Measurements from ENCODE around the gene USP51. TPM values are rescaled to one million over a fixed set of nuclear protein-coding genes. Genes with fewer than 3 reads are reported as not detected.
A peak's percentile ranks its signal among the peaks of the same experiment; 100 is the strongest.
"Not testable (repeated sequence)": the region's sequence is repeated elsewhere in the genome, so short reads cannot be mapped to it uniquely, and the experiment has no call there.

USP51 gene
- 10 to 100 TPM in 2 of 5 donors, 1 to 10 TPM in 3; 6.6 to 10.7 (median 9.8) TPM for polyA plus RNA-seq (ENCODE audit: insufficient read depth in 1 of 5, insufficient read length in 5 of 5, low replicate concordance in 1 of 5)
- long read RNA-seq, donor 1: 0 reads
- long read RNA-seq, donor 2: 0 reads
- long read RNA-seq, donor 3: 0 reads
- long read RNA-seq, donor 4: 0 reads
- long read RNA-seq, donor 5: 0 reads
- long read RNA-seq, donor 6: 0 reads
- long read RNA-seq, donor 7, full-length matches to known transcripts: 2 of 2 reads
- long read RNA-seq, donor 7, partial matches to known transcripts: 0 of 2 reads
- long read RNA-seq, donor 7, other reads (novel, unspliced or antisense): 0 of 2 reads
- long read RNA-seq, donor 8: 0 reads

DNA sequence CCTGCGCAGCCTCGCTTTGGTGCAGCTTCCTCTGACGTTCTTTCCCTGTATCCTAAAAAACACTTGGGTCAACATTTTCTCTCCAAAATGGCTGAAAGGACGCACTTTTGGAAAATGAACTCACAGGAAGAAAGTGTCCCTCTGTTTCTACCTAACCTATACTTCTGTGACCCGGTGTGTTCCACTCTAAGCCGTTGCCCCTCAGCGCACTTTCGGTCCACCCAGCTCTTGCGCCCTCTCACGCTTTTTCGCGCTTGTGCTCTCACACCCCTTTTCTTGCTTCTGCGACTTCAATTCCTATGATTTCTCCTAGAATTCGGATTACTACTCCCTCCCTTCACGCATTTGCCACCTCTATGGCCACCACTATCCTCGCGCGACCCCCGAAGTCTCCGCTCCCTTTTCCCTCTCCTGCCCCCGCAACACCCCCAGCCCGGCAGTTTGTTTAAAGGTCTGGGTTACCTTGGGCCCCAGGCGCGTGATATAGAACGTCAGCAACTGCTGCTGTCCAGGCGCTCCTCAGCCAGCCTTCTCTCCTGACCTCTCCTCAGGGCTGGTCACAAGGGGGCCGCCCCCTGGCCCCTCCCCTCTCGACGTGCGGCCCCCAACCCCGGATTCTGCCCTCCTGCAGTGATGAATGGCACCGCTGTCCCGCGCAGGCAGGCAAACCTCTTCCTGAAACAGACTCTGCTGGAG, at the start of gene USP51:
USP51 (minus strand) TSS at position 535 of the 696 bp plus-strand sequence. CDS start 909 bp downstream, outside the sequence.
- peak; percentile 39 to 42 for DNase-seq

DNA sequence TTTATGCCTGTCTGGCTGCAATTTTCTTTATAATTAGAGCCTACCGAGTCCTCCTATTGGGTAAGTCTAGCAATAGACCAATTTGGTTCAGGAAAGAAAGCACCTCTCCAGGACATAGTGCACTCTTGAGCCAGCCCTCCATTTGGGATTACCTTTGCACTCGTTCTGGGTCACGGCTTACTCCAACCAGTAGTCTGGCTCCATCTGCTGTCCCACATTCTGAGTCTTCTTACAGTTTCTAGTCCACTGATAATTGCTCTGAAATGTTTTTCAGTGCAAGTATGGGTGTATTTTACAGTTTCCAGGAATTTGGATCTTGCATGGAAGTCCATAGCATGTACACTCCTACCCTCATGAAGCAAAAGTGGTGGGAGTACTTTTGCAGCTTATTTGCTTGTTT, 34.8 kb upstream of the USP51 start:
- DNase-seq: no peak

DNA sequence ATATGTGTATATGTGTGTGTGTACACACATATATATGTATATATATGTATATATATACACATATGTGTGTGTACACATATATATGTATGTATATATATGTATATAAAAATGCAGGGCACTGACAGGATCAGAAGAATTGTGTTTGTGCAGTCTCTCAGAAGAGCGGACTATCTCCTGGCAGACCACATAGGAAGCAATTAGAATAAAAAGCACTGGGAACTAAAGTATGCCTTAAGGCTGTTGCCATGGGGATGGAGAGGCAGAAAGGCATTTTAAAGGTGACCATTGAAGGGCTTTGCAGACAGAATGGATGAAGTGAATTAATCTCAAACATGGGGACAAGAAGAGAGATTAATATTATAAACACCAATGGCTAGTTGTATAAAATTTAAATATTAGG, 33.7 kb upstream of the USP51 start:
- DNase-seq: no peak

DNA sequence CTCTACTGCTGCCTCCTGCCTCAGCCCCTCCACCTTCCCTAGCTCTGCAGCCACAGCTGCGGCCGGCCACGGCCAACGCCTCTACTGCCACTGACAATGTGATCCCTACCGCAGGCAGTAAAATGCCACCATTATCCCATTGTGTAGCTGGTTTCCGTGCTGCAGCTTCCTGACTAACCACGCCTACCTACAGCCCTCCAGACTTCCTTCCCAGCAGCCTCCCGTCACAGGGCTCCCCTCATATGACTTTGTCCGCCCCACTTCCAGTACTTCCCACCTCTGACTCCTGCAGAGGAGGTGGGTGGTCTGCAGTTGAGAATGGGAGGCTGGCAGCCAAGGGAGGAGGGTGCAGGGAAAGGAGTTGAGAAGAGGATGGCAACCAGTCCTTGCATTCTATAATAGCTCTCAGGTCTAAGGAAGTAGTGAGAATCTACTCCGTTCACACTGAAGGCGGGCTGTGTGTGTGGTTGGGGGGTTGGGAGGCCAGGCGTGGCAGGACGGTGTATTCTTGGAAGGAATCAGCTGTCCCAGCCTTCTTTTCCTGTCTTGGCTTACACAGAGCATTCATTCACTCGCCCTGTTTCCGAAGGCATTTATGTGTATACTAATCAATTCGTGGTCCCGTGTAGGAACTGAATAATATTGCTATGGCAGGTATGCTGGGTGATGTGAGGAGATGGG, 33.1 kb upstream of the USP51 start:
- DNase-seq: peak in 1 of 2 donors; percentile 1

DNA sequence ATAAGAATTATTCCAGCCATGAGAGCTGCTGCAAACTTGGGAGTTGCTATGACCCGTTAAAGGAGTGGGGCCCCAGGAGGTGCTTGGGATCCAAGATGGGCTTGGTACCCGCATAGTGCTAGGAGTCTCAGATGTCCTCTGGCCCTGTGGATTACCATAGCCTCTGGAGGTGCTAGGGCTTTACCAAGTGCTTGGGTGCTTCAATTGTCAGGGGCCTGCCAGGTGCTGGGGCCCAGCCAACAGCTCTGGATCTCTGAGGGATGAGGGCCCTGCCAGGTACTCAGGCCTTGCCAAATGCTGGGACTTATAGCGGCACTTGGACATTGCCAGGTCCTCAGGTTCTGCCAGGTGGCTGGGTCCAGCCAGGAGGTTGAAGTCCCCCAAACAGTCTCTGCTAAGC, 32.0 kb upstream of the USP51 start:
- DNase-seq: no peak

DNA sequence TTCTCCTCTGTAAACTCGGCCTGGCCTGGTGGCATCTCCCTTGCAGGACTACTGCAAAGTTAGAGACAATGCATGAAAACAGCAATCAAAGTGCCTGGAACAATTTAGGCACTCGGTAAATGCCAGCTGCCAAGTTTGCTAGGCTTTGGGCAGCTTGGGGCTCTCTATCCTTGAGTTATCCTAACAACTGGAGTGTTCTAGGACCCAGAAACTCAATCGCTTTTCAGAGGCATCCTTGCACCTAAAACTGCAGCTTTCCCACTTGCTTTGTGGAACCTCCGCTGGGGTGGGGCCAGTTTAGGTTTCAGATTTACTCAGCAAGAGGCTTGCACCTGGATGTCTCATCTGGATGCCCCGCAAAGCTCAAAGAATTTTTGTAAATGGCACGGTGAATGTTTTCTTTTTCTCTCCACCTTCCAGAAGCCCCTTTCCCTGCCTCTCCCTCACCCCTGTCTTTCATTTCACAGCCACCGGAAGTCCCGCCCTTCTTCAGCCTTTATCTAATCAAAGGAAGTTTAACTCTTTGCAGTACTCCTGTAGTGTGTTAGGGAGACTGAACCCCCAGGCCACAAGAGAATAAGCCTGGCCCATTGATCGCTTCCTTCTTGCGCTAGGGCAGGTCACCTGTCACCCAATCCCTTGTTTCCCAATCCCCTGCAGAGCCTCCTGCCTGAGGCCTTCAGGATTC, 27.3 kb upstream of the USP51 start:
- not testable (repeated sequence) for DNase-seq

DNA sequence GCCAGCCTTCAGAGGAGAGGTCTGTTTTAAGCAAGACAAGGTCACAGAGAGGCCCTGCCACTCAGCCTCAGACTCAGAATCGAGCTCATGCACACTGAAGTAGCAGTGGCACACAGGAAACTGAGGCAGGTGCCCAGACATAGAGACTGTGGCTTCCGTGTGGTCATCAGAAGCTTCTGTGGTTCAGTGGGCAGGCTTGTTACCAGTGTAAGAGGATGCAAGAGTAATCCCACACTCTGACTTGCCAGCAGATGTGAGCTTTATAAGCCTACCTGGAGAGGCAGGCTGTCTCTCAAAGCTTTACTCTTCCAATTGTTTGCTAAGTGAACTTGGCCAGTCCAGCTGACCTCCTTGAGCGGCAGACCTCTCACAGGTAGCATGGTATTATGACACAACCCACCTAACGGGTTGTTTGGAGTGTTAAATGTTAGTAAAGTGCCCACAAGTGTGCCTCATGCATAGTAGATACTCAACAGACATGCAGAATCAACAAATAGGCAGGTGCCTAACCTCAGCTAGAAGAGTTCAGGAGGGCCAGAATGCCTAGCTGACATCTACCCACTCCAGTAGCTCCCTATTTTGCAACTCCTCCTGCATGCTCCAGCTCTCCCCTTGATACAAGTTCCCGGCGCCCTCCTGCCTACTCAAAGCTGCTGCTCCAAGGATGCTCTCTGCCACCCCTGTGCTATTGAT, 23.5 kb upstream of the USP51 start:
- not testable (repeated sequence) for DNase-seq

DNA sequence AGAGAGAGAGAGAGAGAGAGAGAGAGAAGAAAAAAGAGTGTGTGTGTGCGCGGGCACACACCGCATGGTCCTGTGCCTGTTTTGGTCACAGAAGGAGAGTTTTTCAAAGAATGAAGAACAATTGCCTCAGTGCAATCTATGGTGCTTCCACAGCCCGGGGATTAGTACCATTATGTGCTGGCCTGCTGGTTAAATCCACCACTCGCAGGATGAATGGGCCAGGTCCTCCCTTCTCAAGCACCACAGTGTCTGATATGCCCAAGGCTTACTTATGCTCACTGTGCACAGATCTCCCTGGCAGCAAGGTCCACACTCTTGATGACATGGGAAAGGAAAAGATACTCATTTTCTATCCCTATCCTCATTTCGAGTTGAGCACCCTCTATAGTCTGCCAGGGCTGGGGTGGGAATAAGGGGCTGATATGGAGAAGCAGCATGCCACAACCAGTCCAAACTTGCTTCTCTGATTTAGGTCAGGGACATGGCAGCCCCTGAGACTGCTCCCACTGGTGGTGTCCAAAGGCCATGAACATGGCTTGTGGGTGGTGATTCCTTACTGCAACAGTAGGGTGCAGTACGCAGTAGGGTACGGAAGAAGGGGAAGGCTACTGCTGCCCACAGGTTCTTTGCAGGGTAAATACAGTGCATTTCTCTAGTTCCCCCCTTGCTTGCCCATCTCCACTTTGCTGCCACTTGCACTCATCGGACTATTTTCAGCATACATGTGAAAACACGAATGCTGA, 18.9 kb upstream of the USP51 start:
- DNase-seq: not testable (repeated sequence)

DNA sequence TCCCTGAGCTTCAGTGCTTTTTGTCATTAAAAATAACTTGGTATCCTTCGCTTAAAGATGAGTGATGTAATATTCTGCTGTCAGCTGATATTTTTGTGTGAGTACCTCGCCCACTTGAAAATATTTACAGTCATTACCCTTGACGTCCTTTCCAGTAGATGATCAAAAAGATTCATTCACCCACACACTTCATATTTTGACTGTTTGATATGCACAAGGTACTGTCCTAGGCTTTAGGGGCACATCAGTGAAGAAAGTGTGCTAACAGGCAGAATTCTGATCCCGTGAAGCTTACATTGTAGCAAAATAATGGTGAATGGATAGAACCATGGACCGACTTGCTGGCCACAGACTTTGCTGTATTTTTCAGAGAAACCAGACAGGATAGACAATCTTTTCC, 18.1 kb upstream of the USP51 start:
- not testable (repeated sequence) for DNase-seq

DNA sequence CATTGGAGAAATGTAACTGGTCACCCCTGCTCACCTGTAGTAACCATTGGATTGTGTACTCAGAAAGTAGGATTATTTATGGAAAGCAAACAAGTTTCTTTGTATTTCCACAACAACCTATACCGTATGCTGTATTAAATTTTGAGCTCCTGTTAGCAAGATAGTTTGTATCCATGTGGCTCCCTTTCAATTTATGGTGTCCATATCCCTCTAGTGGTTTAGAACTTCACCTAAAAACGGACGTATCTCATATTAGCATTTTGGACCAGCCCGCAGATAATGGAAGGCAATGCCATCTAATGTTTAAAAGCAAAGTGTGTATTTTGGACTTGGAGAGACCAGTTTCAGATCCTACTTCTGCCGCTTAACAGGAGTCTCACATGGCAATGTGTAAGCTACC, 17.4 kb upstream of the USP51 start:
- not testable (repeated sequence) for DNase-seq

DNA sequence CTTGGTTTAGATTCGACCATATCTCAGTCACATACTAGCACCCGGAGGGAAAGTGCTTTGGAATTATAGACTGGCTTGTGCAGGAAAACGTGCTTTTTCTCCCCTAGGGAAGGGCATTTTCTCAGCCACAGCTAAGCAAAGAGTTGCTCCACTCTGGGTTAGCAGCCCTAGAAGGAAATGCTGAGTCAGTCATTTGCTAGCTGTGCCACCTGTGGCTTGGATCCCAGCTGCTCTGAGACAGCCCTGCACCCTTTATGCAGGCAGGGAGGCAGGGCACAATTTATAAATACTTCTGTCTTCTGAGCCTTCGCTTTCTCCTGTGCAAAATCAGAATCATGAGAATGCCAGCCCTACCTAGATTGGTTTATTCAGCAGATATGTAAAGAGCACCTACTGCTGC, 1.3 kb upstream of the USP51 start:
- DNase-seq: no peak

DNA sequence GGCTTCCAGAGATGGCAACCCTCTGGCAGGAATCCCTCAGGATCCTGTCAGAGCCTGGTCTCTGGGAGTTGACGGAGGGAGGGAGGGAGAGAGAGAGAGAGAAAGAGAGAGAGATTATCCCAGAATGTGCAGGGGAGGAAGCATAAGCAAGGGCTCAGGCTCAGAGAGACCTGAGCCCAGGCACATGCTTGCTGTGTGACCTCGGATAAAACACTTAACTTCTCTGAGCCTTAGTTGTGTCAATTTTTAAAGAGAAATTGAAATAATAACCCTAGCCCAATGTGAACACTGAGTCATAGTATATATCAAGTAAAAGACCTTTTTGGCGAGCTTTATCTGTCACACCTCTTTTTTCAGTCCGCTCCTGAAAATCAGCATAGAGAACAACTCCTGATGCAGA, 473 bp upstream of the USP51 start:
- no peak for DNase-seq

DNA sequence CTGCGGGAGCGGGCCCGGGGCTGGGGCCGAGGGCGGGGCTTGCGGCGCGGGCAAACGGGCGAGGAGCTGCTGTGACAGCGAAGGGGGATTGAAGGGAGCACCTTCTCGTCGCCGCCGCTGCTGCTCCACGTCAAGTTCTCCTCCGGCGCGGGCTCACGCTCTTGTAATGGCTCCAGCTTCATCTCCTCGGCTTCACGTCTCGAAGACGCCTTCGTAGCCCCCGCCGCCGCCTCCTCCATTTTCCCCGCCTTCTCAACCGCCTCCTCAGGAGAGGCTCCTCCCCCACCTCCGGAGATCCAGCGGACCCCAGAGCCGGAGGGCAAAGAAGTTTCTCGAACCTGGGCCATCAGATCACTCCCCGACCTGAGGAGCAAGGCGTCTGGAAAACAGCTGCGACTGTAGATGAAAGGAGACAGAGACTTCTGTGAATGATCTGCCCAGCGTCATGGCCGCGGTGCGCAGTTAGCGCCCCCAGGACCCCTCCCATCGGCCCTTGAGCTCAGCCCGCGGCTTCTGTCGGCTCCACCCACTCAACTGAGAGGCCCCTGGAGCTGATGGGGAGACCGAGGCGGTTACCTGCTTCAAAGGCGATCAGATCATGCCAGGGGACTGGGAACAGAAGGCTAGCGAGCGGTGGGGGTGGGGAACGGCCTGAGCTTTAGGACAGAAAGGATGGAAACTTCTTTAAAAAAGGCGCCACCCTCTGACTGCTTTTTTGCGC, 895 bp downstream of the USP51 start:
- peak; percentile 78 to 79 for DNase-seq

DNA sequence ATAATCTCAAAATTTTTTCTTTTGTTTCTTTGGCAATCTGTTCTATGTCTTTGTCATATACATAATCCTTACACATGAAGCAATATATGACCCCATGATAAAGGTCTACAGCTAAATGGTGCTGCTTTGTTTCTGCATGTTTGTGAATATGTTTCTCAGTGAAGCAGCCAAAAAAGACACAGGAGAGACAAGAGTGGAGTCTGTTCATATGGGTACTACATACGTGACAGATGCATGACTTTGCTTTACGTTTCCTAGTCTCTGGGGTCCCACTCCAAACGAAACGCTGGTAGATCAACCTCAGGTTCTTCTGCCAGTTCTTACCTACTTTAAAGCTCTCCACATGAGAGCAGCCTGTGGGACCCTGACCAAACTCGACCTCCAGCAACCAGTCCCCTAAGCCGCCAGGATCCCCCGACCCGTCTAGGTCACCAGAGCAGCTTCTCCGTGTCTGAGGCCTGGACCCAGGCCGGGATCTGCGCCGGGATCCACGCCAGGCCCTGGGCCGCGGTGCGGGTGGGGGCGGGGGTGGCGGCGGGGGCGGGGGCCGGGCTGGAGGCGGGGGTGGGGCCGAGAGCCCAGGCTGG, 1.5 kb downstream of the USP51 start:
- DNase-seq: no peak

DNA sequence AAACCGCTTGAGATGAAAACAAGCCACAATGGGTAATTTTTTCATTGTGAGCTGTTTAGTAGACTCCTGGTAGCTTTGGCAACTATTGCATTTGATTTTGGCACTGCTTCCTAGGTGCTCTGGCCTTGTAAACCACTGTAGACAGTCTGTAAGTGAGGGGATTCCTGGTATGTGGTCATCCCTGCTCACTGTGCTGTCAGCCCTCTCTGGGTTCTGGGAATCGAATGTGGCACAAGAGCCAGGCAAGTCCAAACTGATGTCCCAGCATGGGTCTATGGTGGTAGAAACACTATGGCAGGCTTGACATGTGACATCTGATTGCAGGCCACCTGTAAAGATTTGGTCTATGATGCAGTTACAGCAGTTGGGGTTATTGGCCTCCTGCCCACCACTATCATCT, 2.5 kb downstream of the USP51 start:
- no peak for DNase-seq

DNA sequence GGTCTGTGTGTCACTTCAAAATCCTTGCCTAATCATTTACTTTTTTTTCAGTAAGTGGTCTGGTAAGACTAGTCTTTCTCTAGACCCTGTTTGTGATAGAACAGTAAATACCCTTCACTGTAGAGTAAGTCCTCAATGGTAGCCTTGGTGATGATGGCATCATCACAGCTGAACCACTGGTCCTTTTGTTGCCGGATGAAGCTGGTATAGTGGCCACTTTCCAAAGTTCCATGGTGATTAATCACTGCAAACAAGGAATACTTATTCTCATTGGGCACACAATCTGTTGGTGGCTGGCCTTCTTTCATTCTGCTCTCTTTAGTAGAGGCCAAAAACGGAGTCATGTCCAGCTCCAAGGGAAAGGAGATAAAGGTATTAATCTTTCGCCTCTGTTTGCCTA, 2.9 kb downstream of the USP51 start:
- no peak for DNase-seq

DNA sequence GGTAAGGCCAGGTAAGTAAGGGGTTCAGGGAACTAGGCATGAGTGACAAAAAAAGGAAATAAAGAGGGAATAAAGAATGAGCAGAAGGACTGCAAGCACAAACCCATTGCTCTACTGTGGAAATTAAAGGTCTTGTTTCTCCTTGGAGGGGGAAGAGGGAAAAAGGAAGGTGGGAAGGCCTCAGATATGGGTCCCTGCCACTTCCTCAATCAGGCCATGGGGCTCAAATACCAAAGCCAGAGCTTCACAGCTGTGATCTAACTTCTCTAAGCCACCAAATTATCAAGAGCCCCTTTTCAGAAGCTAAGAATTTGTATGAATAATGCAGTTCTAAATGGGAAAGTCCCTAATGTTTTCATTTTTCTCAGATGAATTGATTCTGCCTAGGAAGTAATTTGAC, 4.7 kb downstream of the USP51 start:
- DNase-seq: no peak

DNA sequence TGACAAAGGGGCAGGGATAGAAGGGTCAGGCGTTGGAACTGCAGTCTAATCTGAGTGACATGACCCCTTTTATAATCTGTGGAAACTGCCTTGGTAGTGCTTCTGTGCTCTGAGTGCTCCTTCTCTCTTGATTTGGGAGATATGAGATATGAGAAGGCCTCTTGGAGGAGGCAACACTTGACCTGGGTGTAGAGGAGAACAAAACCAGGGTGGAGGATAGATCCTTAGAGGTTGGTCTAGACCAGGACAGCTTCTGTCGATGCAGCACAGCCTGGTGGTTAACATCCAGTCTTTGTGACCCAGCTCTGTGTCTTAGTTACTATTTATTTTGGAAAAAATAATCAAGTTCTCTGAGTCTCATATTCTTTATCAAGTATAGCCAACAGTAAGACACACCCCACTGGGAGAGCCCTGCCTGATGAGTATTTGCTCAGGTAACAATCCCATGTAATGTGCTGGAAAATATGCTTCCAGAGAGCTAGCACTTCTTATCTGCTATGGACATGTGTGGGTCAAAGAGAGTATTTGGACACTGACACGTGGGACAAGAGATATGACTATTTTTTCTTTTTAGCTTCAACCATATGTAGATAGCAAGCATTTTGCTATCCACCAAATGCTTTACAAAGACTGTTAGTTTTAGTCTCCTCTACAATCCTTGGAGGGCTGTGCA, 9.1 kb downstream of the USP51 start:
- no peak for DNase-seq

DNA sequence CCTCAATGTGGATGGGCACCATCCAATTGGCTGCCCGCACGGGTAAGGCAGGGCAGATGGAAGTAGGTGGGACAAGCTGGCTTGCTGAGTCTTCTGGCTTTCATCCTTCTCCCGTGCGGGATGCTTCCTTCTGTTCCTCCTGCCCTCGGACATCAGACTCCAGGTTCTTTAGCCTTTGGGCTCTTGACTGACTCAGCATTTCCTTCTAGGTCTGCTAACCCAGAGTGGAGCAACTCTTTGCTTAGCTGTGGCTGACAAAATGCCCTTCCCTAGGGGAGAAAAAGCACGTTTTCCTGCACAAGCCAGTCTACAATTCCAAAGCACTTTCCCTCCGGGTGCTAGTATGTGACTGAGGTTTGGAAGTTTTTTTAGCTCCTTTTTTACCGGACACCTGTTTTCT, 9.7 kb downstream of the USP51 start:
- not testable (repeated sequence) for DNase-seq

All from right lung (tissue), 10 donors.